AG04449 (cell line): ENCODE data around the gene DDX27.

ENCODE experiments used
- CTCF ChIA-PET: fragments of 350-600 bp; formaldehyde crosslinking; extraction: SDS; loops from one replicate; lab custom pipeline; 2021; ENCODE audit warnings: antibody characterized with exemption; lab: Yijun Ruan, JAX
- POLR2A ChIA-PET: fragments of 400-600, 350-600 bp; formaldehyde crosslinking; extraction: SDS; loops from one replicate; lab custom pipeline; 2020; ENCODE audit warnings: antibody characterized with exemption, inconsistent platforms; lab: Yijun Ruan, JAX
- DNase-seq: peaks from one replicate; pipeline ENCODE4 v3.0.0-alpha.2; 2010; ENCODE audit warnings: low read depth, low spot score
- H3K4me3 ChIP-seq: 2 replicates; pipeline ENCODE4 v1.5.1; 2011; ENCODE audit warnings: low read depth, mild to moderate bottlenecking, control low read depth, low read length
- CTCF ChIP-seq: IDR thresholded peaks from one replicate; pipeline ENCODE4 v1.5.1; 2011; ENCODE audit warnings: mild to moderate bottlenecking, moderate library complexity, low read length, control low read depth, inconsistent platforms; ENCODE audit not compliant: insufficient read depth; ENCODE audit errors: missing control alignments

Gene DDX27

GRCh38 chr20:49291200-49291599 is 72.0 kb downstream of the DDX27 start:
- CTCF ChIA-PET = interaction anchor here (1.3 to 3.7 kb wide), 2 partner anchors 11 to 12 kb away, joined by 7 to 11 read pairs; no protein-coding TSS in a partner anchor

GRCh38 chr20:49292010-49292409 is 72.8 kb downstream of the DDX27 start:
- DNase-seq = no peak
- CTCF ChIA-PET = interaction anchor here (1.3 to 3.7 kb wide), 2 partner anchors 11 to 12 kb away, joined by 7 to 11 read pairs; no protein-coding TSS in a partner anchor
- no peak for TF ChIP-seq CTCF
- POLR2A ChIA-PET = interaction anchor here (1.3 to 4.3 kb wide), 3 partner anchors 10 to 12 kb away, joined by 4 to 37 read pairs (median 7); partner anchors contain the start of gene ZNFX1
- no peak overlapping the region for H3K4me3 ChIP-seq

More at GRCh38 chr20:49291200-49291599, 72.0 kb downstream of the DDX27 start:
- POLR2A ChIA-PET = interaction anchor here (1.5 to 4.3 kb wide), 2 partner anchors 10 to 11 kb away, joined by 4 to 37 read pairs; partner anchors contain the start of gene ZNFX1
- TF ChIP-seq CTCF = no peak
- no peak for DNase-seq
- H3K4me3 ChIP-seq = no peak overlapping the region

- CTCF ChIA-PET = interaction anchor here (3.7 kb wide), 1 partner anchor 13 kb away, joined by 11 read pairs; no protein-coding TSS in a partner anchor
- POLR2A ChIA-PET = interaction anchor here (1.3 to 4.3 kb wide), 2 partner anchors 10 to 13 kb away, joined by 7 to 37 read pairs; partner anchors contain the start of gene ZNFX1
- no peak overlapping the region for H3K4me3 ChIP-seq
- no peak for DNase-seq
- TF ChIP-seq CTCF = no peak
These were observed 73.9 kb downstream of the DDX27 start for GRCh38 chr20:49293122-49293521.
